Brain microvascular endothelial cell (primary cell): Measurements from ENCODE around the gene XRCC5.

Source experiments
- DNase-seq: peaks from one replicate; pipeline ENCODE4 v3.0.0-alpha.2; 2020
- H3K27ac ChIP-seq: fragments of 250-450 bp; sonication (Bioruptor Pico); 2 replicates; pipeline ENCODE4 v1.5.1; 2020; ENCODE audit warnings: mild to moderate bottlenecking, moderate library complexity
- H3K27me3 ChIP-seq: fragments of 250-450 bp; sonication (Bioruptor Pico); replicated peaks from 2 replicates; pipeline ENCODE4 v1.5.1; 2020; ENCODE audit warnings: mild to moderate bottlenecking
- H3K36me3 ChIP-seq: fragments of 250-450 bp; sonication (Bioruptor Pico); replicated peaks from 2 replicates; pipeline ENCODE4 v1.5.1; 2020; ENCODE audit warnings: mild to moderate bottlenecking
- H3K4me3 ChIP-seq: 2 replicates; pipeline ENCODE4 v1.5.1; 2011; ENCODE audit warnings: low read depth, mild to moderate bottlenecking, control low read depth, low read length, moderate library complexity
- CTCF ChIP-seq: IDR thresholded peaks from 2 replicates; pipeline ENCODE4 v1.5.1; 2011; ENCODE audit warnings: low read depth, mild to moderate bottlenecking, moderate library complexity, low read length, control low read depth, inconsistent platforms; ENCODE audit errors: missing control alignments
- in situ Hi-C: cut with HindIII; loops from 2 replicates; pipeline ENCODE4 v1.10.0; 2017; ENCODE audit warnings: low sequenced_read_pairs, low pct_ligation_motif_present

The XRCC5 gene

GRCh38 chr2:216130346-216130971 is 21.3 kb downstream of the XRCC5 start:
- H3K27ac ChIP-seq, result no peak overlapping the region
- H3K4me3 ChIP-seq, result no peak overlapping the region
- DNase-seq, result no peak
- peak; percentile 10 for TF ChIP-seq CTCF
- in situ Hi-C loops, result no loop called here
- H3K36me3 ChIP-seq, result peaks cover 77% of the 10 kb centered on the region
- H3K27me3 ChIP-seq, result no peaks in the 10 kb centered on the region

- in situ Hi-C loops, result no loop called here
- Histone ChIP-seq H3K36me3 (peaks cover 74% of the 10 kb centered on the region), H3K27ac (no peak overlapping the region), H3K4me3 (no peak overlapping the region), H3K27me3 (no peaks in the 10 kb centered on the region)
- no peak for TF ChIP-seq CTCF
- no peak for DNase-seq
These were observed 22.2 kb downstream of the XRCC5 start for GRCh38 chr2:216131175-216131926.

GRCh38 chr2:216132585-216132984 is 23.4 kb downstream of the XRCC5 start:
- Histone ChIP-seq H3K27ac (no peak overlapping the region), H3K4me3 (no peak overlapping the region), H3K36me3 (peaks cover 74% of the 10 kb centered on the region), H3K27me3 (no peaks in the 10 kb centered on the region)
- TF ChIP-seq CTCF, result no peak
- no peak for DNase-seq
- in situ Hi-C loops, result no loop called here

GRCh38 chr2:216133397-216133796 is 24.2 kb downstream of the XRCC5 start:
- no peak overlapping the region for H3K4me3 ChIP-seq
- no peaks in the 10 kb centered on the region for H3K27me3 ChIP-seq
- DNase-seq, result no peak
- in situ Hi-C loops, result no loop called here
- peaks cover 75% of the 10 kb centered on the region for H3K36me3 ChIP-seq
- no peak for TF ChIP-seq CTCF
- no peak overlapping the region for H3K27ac ChIP-seq

- in situ Hi-C loops, result no loop called here
- peaks cover 86% of the 10 kb centered on the region for H3K36me3 ChIP-seq
- H3K4me3 ChIP-seq, result no peak overlapping the region
- no peak overlapping the region for H3K27ac ChIP-seq
- no peak for DNase-seq
- H3K27me3 ChIP-seq, result no peaks in the 10 kb centered on the region
- TF ChIP-seq CTCF, result no peak
These were observed 25.9 kb downstream of the XRCC5 start for GRCh38 chr2:216134958-216135541.
